GM10266 (cell line): ENCODE results near the gene ACAP3.

Source experiments
- DNase-seq: peaks from one replicate; pipeline ENCODE4 v3.0.0; 2012; ENCODE audit errors: extremely low spot score
- TF ChIP-seq, protein P1 (sequence below): IDR thresholded peaks from 2 replicates; pipeline ENCODE4 v1.5.1; 2012; ENCODE audit warnings: mild to moderate bottlenecking, low read depth; ENCODE audit not compliant: control insufficient read depth, insufficient read depth; ENCODE audit errors: missing control alignments

The ACAP3 gene

DNA sequence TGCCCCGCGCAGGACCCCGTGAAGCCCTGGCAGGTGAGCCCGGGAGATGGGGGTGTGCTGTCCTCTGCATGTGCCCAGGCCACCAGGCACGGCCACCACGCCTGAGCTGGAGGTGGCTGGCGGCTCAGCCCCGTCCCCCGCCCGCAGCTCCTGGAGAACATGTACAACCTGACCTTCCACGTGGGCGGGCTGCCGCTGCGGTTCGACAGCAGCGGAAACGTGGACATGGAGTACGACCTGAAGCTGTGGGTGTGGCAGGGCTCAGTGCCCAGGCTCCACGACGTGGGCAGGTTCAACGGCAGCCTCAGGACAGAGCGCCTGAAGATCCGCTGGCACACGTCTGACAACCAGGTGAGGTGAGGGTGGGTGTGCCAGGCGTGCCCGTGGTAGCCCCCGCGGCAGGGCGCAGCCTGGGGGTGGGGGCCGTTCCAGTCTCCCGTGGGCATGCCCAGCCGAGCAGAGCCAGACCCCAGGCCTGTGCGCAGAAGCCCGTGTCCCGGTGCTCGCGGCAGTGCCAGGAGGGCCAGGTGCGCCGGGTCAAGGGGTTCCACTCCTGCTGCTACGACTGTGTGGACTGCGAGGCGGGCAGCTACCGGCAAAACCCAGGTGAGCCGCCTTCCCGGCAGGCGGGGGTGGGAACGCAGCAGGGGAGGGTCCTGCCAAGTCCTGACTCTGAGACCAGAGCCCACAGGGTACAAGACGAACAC is 25.2 kb upstream of the ACAP3 start:
- DNase-seq = no peak
- TF ChIP-seq, protein P1, sequence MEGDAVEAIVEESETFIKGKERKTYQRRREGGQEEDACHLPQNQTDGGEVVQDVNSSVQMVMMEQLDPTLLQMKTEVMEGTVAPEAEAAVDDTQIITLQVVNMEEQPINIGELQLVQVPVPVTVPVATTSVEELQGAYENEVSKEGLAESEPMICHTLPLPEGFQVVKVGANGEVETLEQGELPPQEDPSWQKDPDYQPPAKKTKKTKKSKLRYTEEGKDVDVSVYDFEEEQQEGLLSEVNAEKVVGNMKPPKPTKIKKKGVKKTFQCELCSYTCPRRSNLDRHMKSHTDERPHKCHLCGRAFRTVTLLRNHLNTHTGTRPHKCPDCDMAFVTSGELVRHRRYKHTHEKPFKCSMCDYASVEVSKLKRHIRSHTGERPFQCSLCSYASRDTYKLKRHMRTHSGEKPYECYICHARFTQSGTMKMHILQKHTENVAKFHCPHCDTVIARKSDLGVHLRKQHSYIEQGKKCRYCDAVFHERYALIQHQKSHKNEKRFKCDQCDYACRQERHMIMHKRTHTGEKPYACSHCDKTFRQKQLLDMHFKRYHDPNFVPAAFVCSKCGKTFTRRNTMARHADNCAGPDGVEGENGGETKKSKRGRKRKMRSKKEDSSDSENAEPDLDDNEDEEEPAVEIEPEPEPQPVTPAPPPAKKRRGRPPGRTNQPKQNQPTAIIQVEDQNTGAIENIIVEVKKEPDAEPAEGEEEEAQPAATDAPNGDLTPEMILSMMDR = no peak

DNA sequence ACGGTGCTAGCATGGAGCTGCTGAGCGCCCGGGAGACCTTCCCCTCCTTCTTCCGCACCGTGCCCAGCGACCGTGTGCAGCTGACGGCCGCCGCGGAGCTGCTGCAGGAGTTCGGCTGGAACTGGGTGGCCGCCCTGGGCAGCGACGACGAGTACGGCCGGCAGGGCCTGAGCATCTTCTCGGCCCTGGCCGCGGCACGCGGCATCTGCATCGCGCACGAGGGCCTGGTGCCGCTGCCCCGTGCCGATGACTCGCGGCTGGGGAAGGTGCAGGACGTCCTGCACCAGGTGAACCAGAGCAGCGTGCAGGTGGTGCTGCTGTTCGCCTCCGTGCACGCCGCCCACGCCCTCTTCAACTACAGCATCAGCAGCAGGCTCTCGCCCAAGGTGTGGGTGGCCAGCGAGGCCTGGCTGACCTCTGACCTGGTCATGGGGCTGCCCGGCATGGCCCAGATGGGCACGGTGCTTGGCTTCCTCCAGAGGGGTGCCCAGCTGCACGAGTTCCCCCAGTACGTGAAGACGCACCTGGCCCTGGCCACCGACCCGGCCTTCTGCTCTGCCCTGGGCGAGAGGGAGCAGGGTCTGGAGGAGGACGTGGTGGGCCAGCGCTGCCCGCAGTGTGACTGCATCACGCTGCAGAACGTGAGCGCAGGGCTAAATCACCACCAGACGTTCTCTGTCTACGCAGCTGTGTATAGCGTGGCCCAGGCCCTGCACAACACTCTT is 24.5 kb upstream of the ACAP3 start:
- TF ChIP-seq, protein P1 = no peak
- no peak for DNase-seq

DNA sequence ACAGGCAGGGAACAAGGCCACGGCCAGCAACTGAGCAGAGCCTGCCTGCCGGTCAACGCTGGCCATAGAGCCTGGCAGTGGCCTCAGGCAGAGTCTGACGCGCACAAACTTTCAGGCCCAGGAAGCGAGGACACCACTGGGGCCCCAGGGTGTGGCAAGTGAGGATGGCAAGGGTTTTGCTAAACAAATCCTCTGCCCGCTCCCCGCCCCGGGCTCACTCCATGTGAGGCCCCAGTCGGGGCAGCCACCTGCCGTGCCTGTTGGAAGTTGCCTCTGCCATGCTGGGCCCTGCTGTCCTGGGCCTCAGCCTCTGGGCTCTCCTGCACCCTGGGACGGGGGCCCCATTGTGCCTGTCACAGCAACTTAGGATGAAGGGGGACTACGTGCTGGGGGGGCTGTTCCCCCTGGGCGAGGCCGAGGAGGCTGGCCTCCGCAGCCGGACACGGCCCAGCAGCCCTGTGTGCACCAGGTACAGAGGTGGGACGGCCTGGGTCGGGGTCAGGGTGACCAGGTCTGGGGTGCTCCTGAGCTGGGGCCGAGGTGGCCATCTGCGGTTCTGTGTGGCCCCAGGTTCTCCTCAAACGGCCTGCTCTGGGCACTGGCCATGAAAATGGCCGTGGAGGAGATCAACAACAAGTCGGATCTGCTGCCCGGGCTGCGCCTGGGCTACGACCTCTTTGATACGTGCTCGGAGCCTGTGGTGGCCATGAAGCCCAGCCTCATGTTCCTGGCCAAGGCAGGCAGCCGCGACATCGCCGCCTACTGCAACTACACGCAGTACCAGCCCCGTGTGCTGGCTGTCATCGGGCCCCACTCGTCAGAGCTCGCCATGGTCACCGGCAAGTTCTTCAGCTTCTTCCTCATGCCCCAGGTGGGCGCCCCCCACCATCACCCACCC is 23.6 kb upstream of the ACAP3 start, which contains the start of gene TAS1R3:
Gene TAS1R3 (plus strand): TSS at position 213 of the 898 bp plus-strand sequence. CDS start 66 bp downstream, at position 279.
- DNase-seq = no peak
- TF ChIP-seq, protein P1 = no peak

DNA sequence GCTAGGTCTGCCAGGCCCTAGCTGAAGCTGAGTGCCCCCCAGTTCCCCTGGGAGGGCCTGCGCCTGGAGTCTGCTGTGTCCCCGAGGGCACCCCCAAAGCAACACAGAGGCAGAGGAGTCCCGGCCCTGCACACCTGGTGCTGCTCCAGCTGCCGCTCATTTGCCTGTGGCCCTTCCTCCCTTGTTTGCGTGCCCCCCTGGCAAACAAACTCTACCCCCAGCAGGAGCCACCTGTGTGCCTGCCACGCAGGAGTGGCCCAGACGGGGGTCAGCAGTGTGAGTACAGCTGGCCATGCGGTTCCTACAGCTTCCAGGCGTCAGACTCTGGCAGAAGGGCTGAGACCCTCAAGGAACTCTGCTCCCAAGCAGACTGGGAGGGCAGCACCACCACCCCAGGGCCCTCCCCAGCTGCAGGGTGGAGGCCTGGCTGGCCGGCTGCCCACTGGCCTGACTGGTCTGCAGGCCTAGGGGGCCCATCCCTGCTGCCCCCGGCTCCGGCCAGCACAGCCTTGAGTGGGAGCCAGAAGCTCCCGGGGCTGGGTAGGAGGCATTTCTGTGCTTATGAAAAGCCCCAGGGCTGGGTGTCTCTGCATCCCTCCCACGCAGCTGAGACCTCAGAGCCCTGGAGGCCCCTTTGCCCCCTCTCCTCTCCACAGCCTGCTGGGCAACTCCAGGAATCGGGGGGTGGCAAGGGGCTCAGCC is 22.8 kb upstream of the ACAP3 start:
- TF ChIP-seq, protein P1 = no peak
- no peak for DNase-seq

DNA sequence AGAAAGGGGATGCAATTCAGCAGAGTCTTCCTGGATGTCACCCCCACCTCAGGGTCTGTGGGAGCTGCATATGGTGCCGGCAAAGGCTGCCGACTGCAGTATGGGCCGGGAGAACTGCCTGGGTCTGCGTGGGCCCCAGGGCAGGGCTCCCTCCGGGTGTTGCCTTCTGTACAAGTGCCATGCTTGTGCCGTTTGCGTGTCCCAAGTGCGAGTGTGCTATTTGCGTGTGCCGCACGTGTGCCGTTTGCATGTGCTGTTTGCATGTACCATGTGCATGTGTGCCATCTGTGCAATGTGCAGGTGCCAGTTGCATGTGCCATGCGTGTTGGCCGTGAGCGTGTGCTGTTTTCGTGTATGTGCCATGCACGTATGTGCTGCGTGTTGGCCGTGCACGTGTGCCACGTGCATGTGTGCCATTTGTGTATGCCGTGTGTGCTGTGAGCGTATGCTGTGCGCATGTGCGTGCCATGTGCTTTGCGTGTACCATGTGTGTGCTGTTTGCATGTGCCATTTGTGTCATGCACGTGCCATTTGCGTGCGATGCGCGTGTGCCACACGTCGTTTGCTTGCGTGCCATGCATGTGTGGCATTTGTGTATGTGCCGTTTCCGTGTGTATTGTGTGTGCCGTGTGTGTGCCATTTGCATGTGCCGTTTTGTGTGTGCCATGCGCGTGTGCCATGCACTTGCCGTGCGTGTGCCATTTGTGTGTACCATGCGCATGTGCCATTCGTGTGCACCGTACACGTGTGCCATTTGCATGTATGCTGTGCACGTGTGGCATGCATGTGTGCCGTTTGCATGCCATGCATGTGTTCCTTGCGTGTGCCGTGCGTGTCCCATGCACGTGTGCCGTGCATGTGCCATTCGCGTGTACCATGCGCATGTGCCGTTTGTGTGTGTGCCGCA is 21.8 kb upstream of the ACAP3 start:
- DNase-seq = no peak
- TF ChIP-seq, protein P1 = no peak

DNA sequence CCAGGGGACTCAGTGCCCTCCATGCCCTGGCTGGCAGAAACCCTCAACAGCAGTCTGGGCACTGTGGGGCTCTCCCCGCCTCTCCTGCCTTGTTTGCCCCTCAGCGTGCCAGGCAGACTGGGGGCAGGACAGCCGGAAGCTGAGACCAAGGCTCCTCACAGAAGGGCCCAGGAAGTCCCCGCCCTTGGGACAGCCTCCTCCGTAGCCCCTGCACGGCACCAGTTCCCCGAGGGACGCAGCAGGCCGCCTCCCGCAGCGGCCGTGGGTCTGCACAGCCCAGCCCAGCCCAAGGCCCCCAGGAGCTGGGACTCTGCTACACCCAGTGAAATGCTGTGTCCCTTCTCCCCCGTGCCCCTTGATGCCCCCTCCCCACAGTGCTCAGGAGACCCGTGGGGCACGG is 20.5 kb upstream of the ACAP3 start:
- TF ChIP-seq, protein P1 = no peak
- no peak for DNase-seq
